Right lobe of liver (tissue), 6 donors: ENCODE results near the gene KRTAP4-2. TPM values are rescaled to one million over a fixed set of nuclear protein-coding genes. Genes with fewer than 3 reads are reported as not detected.
"Not testable (repeated sequence)": the region's sequence is repeated elsewhere in the genome, so short reads cannot be mapped to it uniquely, and the experiment has no call there.

Source experiments
- ATAC-seq, 4 donors: fragments of 200-7000 bp; cut with Tn5 transposase; one replicate each; pipeline ENCODE4 v1.9.1; 2020; ENCODE audit warnings: mild to moderate bottlenecking in 4 of 4, moderate library complexity in 4 of 4
- DNase-seq, 3 donors: peaks; one replicate each; pipeline ENCODE4 v3.0.0-alpha.2; 2020
- H3K27ac ChIP-seq, 3 donors: fragments of 200-600 bp; one replicate each; pipeline ENCODE4 v1.8.0; 2022
- H3K27me3 ChIP-seq, 2 donors: fragments of 200-600 bp; one replicate each; pipeline ENCODE4 v1.8.0; 2022
- H3K36me3 ChIP-seq, 4 donors: fragments of 200-600 bp; sonication (generic) in 1 of 4; one replicate each; pipeline versions ENCODE4 v1.5.1 to v1.8.0; 2017 to 2022; ENCODE audit warnings: control low read depth in 1 of 4
- H3K4me1 ChIP-seq, 4 donors: fragments of 200-600 bp; sonication (generic) in 1 of 4; one replicate each; pipeline versions ENCODE4 v1.5.1 to v1.8.0; 2017 to 2022; ENCODE audit warnings: control low read depth in 1 of 4
- H3K4me3 ChIP-seq, 3 donors: fragments of 200-600 bp; one replicate each; pipeline ENCODE4 v1.8.0; 2022
- H3K9me3 ChIP-seq, 4 donors: fragments of 200-600 bp; sonication (generic) in 1 of 4; one replicate each; pipeline versions ENCODE4 v1.5.1 to v1.8.0; 2017 to 2022; ENCODE audit warnings: control low read depth in 1 of 4
- CTCF ChIP-seq, 4 donors: fragments of 200-600 bp in 3 of 4; fragments of 450-650 bp in 1 of 4; IDR thresholded peaks; one replicate each; pipeline versions ENCODE4 v1.5.1 to v1.8.0; 2016 to 2022; ENCODE audit warnings: antibody characterized with exemption in 4 of 4, mild to moderate bottlenecking in 2 of 4
- POLR2A ChIP-seq: fragments of 450-650 bp; IDR thresholded peaks from one replicate; pipeline ENCODE4 v1.6.1; 2017; ENCODE audit warnings: antibody characterized with exemption, mild to moderate bottlenecking
- WGBS: methylation state at CpG from one replicate; pipeline ENCODE4 v1.1.6; 2018; ENCODE audit warnings: low coverage, low lambda C conversion rate; ENCODE audit not compliant: insufficient coverage; ENCODE audit errors: missing lambda C conversion rate; 5-methylcytosine and 5-hydroxymethylcytosine counted together
- intact Hi-C, 2 donors: fragments of 100-400 bp; cut with DNase I; formaldehyde crosslinking; loops; one replicate each; pipeline versions ENCODE4 v1.11.2 to v1.14.1; 2022
- total RNA-seq, 6 experiments: library from RNA; depleted of rRNA in 2 of 6; stranded (reverse); fragments of >200 nt in 2 of 6; fragmentation: NEBNext Ultra II Directional in 3 of 6; extraction: Animal tissue kit (Norgen Biotek cat#: 25700) in 3 of 6; gene quantifications; one replicate each; pipeline versions ENCODE4 v1.1.0 to v1.2.4, GENCODE V29; 2016 to 2023
- donor health status: DM: no; HTN: yes; CAD: no.
- donor health status: DM: no; HTN: no; CAD: no.
- donor health status: DM: no; HTN: no; CAD: no.
- donor health status: DM: no; HTN: yes; CAD: no.
- donor health status: DM: no; HTN: yes; CAD: no.

KRTAP4-2 gene
- total RNA-seq, 6 experiments from 2014 or later, result not detected

GRCh38 chr17:41153856-41154255, 24.2 kb downstream of the KRTAP4-2 start:
- no peak for ATAC-seq
- TF ChIP-seq CTCF (IDR thresholded peaks at IDR 0.05) (no peak), POLR2A (no peak)
- Histone ChIP-seq H3K27ac (no peak overlapping the region), H3K4me1 (no peaks in the 10 kb centered on the region), H3K9me3 (no peaks in the 10 kb centered on the region), H3K4me3 (no peak overlapping the region), H3K27me3 (no peaks in the 10 kb centered on the region), H3K36me3 (no peaks in the 10 kb centered on the region)
- WGBS, result 14% methylated on average over 2 of the region's 2 CpGs
- no peak for DNase-seq
- intact Hi-C loops, result no loop called here

- Histone ChIP-seq H3K36me3 (no peaks in the 10 kb centered on the region), H3K27me3 (no peaks in the 10 kb centered on the region), H3K27ac (no peak overlapping the region), H3K4me3 (no peak overlapping the region), H3K9me3 (no peaks in the 10 kb centered on the region), H3K4me1 (no peaks in the 10 kb centered on the region)
- TF ChIP-seq CTCF (IDR thresholded peaks at IDR 0.05) (no peak), POLR2A (no peak)
- 38% methylated on average over 2 of the region's 2 CpGs for WGBS
- no peak for ATAC-seq
- intact Hi-C loops, result no loop called here
- DNase-seq, result no peak
Observed at GRCh38 chr17:41151525-41151924, 26.5 kb downstream of the KRTAP4-2 start.

- no peak for ATAC-seq
- no peaks in the 10 kb centered on the region for H3K9me3 ChIP-seq
- H3K36me3 ChIP-seq, result no peaks in the 10 kb centered on the region
- TF ChIP-seq POLR2A (no peak), CTCF (IDR thresholded peaks at IDR 0.05) (no peak)
- H3K27ac ChIP-seq, result no peak overlapping the region
- intact Hi-C loops, result no loop called here
- DNase-seq, result no peak
- no peak overlapping the region for H3K4me3 ChIP-seq
- no peaks in the 10 kb centered on the region for H3K27me3 ChIP-seq
- WGBS, result 67% methylated on average over 4 of the region's 4 CpGs
- no peaks in the 10 kb centered on the region for H3K4me1 ChIP-seq
Observed at GRCh38 chr17:41150026-41150425, 28.0 kb downstream of the KRTAP4-2 start.

- DNase-seq (no peak), ATAC-seq (no peak)
- H3K4me1 ChIP-seq, result no peaks in the 10 kb centered on the region
- TF ChIP-seq CTCF (IDR thresholded peaks at IDR 0.05), result no peak
- no peak for TF ChIP-seq POLR2A
- H3K27ac ChIP-seq, result no peak within 1 kb of the TSS
- H3K27me3 ChIP-seq, result no peaks in the 10 kb centered on the region
- intact Hi-C loops, result no loop called here
- H3K9me3 ChIP-seq, result no peaks in the 10 kb centered on the region
- 13% methylated on average over 1 of the region's 2 CpGs for WGBS
- H3K4me3 ChIP-seq, result no peak within 1 kb of the TSS
- H3K36me3 ChIP-seq, result no peaks in the 10 kb centered on the region
Observed at GRCh38 chr17:41149652-41149985, 28.4 kb downstream of the KRTAP4-2 start, which contains the start of gene KRTAP4-5. Gene KRTAP4-5 (minus strand): TSS chr17:41149825. CDS start chr17:41149767, 58 bp downstream.

- 52% methylated on average over 4 of the region's 10 CpGs for WGBS
- intact Hi-C loops, H3K9me3 ChIP-seq, H3K4me1 ChIP-seq, H3K4me3 ChIP-seq, H3K36me3 ChIP-seq, DNase-seq, ATAC-seq, H3K27ac ChIP-seq, H3K27me3 ChIP-seq: not testable (repeated sequence)
Observed at GRCh38 chr17:41148971-41149651, 28.9 kb downstream of the KRTAP4-2 start.
